GM10847 (cell line): Measurements from ENCODE around the gene MRAS.

Experiments
- POLR2A ChIP-seq: IDR thresholded peaks from 2 replicates; pipeline ENCODE4 v1.6.1; 2011; ENCODE audit not compliant: insufficient read length; ENCODE audit errors: extremely low read depth

Gene MRAS

DNA sequence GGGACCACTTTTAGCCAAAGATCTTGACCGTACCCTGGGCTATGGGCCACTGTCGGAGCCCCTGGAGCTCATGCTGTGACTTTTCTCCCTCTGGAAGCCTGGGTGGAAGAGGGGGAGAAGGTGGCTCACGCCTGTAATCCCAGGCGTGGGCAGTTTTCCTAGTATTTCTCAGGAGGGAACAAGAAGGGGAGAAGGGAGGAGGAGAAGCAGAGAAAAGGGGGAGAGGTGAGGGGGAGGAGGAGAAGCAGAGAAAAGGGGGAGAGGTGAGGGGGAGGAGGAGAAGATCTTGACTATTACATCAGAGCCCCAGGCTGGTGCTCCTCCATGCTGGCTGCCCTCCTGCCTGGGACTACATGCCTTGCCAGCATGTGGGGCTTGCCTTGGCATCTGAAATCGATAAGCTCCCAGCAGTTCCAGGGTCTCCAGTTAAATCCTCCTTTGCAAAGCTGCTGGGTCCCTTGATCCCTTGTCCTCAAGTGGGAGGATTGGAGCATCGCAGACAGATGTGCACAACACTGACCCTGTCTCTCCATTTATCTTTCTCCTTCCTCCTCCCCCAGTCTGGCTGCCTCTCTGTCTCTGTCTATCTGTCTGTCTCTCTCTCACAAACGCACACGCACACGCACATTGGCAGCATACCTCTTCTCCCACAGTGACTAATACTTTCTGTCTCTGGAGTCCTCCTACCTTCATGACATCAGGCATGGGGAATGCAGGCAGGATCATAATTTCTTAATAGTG is 41.6 kb downstream of the MRAS start:
- no peak for TF ChIP-seq POLR2A

DNA sequence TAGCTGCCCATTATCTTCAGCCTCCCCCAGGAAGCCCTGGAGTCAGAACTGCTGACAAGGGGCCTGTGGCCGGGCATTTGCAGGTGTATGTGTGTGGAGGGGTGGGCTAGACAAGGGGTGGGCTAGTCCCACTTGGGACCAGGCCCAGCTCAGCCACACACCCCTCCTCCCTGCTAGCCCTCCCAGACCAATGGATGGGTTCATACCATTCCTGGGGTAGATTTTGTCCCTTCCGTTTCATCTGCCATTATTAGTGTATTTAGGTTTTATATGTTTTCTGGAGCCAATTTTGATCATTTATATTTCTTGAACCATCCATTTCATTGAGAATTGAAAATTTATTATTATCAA is 42.2 kb downstream of the MRAS start:
- TF ChIP-seq POLR2A = no peak

GRCh38 chr3:138394156-138394555 is 45.8 kb downstream of the MRAS start:
- no peak for TF ChIP-seq POLR2A

- no peak for TF ChIP-seq POLR2A
These were observed 46.3 kb downstream of the MRAS start for GRCh38 chr3:138394686-138395085.

- TF ChIP-seq POLR2A = no peak
These were observed 47.7 kb downstream of the MRAS start for GRCh38 chr3:138395865-138396751.

DNA sequence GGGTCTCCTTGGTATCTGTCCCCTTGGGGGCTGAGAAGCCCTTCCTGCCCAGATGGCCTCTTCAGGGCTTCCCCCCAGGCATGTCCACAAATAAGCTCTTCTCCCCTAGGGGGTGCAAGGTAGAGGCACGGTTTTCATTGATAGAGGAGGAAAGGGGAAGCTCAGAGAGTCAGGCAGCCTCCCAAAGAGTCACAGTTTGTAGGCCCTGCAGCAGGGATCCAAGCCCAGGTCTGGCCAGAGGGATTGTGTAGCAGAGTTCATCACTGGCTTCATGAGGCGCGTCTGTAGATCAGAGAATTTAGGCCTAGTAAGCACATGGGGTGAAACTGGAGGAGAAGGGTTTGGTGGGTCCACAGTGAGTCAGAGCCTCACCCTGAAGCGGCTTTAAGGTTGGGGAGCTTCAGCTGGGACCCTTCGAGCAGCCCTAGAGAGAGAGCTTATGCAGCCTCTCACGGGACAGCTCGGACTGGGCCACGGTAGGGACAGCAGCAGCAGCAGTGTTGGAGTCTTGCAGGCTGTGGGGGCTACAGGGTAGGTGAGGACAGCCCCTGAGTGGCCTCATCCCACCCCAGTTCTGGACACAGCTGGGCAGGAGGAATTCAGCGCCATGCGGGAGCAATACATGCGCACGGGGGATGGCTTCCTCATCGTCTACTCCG is 48.5 kb downstream of the MRAS start:
- no peak for TF ChIP-seq POLR2A

DNA sequence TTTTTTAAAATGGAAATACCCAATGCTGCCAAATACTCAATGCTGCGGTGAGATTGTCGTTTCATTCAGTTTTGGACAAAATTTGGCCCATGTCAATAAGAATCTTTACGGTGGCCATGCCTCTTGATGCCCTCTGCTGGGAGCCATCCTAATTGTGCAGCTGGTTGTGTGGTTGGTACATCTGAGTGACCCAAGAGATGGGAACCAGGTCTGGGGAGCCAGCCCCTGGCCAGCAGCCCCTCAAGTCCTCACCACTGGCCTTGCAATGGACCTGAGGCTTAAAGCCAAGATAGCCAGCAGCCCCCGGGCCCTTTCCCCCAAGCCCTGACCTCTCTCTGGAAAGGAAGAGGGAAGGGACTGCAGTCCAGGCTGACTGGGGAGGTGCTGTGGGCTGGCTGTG is 49.6 kb downstream of the MRAS start:
- no peak for TF ChIP-seq POLR2A

- TF ChIP-seq POLR2A = no peak
These were observed 50.6 kb downstream of the MRAS start for GRCh38 chr3:138398791-138399575.

- TF ChIP-seq POLR2A = no peak
These were observed 51.4 kb downstream of the MRAS start for GRCh38 chr3:138399766-138400165.

DNA sequence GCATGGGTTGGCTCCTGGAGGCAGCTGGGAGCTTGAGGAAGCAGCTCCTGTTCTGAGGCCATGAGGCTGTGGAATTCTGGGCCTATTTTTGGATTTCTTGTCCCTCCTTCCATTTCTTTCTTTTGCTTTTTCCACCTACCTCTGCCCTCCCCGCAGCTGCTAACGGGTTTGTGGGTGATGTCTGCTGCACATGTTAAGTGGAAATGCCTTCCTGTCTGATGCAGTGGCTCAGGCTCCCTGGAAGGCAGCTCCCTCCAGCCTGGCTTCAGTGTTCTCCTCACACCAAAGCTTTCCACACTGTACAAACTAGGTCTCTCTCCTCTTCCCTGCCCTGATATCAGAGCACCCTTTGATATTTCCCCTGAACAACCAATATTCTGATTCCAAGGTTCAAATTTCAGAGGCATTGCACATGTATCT is 52.3 kb downstream of the MRAS start:
- no peak for TF ChIP-seq POLR2A

DNA sequence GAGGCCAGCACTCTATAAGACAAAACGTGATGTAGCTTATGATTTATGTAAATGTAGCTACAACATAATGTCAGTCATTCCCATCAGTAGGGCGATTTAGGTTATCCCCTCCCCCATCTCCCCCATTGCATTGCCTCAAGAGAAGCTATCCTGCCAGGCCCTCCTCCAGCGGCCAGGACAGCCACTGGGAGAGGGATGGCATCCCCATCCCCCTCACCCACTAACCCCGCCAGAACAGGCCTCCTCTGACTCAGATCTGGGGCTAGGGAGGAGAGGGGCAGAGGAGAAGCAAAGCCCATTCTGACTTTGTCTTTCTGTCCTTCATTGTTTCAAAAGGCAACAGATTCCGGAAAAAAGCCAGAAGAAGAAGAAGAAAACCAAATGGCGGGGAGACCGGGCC is 53.5 kb downstream of the MRAS start:
- TF ChIP-seq POLR2A = no peak

GRCh38 chr3:138404121-138404520 is 55.7 kb downstream of the MRAS start:
- TF ChIP-seq POLR2A = no peak

DNA sequence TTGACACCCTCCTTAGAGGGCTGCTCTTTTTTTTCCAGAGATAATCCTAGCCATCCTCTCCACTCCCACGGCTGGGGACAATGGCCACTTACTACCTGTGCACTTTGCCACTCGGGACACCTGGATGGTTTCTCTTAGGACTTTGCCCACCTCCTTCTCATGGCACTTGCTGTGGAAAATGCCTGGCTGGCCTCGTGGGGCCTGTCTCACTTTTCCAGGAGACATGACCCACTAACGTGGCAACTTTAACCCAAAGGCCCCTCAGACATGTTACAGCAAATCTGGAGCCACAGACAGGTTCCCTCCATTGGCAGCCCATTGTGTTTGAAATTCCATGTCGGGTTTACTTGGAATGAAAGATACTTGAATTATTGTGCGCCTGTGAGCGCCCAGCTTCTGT is 56.6 kb downstream of the MRAS start:
- TF ChIP-seq POLR2A = no peak

DNA sequence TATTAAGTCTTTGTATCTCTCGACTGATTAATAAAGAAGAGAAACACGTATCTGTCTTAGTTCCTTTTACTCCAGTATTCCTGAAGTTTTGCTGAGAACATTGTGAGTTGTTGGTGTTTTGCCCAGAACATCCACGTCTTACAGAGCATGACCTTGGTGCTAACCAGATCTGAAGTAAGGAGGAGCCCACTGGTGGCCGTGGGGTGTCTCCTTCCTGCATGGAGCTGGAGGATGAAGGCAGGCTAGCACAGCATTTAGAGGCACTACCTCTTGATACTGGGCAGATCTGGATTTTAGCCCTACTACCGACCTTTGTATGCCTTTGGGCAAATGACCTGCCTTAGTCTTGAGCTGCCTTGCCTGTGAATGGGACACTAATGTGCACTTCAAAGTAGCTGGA is 57.1 kb downstream of the MRAS start:
- TF ChIP-seq POLR2A = no peak

- TF ChIP-seq POLR2A = no peak
These were observed 58.2 kb downstream of the MRAS start for GRCh38 chr3:138406606-138407005.

DNA sequence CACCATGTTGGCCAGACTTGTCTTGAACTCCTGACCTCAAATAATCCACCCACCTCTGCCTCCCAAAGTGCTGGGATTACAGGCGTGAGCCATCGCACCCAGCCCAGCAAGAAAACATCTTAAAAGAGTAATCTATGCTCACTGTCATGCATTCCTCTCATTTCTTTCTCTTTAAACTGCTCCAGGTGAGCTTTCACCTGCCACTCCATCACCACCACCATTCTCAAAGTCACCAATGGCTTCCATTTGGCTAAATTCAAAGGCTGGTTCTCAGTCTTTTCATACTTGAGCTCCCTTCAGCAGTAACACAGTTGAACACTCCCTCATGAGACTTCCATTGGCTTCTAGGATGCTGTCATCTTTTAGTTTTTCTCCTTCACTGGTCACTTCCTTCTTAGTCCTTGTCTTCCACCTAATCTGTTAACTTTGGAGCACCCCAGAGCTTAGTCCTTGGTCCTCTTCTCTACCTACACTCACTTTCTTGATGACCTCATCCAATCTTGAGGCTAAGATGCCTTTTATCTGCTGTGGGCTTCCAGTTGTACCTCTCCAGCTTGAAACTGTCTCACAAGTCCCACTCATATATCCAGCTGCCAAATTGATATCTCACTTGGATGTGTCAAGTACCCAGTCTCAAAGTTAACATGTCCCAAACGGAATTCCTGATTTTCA is 59.0 kb downstream of the MRAS start:
- TF ChIP-seq POLR2A = no peak
